Measurements from ENCODE around the gene LIG3. TPM values are rescaled to one million over a fixed set of nuclear protein-coding genes. Genes with fewer than 3 reads are reported as not detected.

Gene LIG3
- total and polyA plus RNA-seq, 2 of the 4 experiments (the other 2 are of a cell fraction), result 36.4 to 41.9 TPM

DNA sequence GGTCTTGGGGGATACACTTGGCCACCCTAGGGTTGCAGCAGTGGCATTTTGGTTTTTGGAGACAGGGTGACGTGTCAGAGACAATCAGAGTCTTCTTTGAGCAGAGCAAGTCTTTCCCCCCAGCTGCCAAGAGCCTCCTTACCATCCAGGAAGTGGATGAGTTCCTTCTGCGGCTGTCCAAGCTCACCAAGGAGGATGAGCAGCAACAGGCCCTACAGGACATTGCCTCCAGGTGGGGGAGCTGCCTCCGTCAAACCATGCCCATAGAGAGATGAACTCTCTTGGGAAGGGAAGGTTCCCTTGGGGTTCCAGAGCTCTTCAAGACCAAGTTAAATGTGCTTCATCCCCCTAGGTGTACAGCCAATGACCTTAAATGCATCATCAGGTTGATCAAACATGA, 11.3 kb downstream of the LIG3 start:
- Histone ChIP-seq H3K9ac (ENCODE audit: low read depth, low read length) (no peak overlapping the region), H3K27ac (ENCODE audit: insufficient read depth, low read length) (no peak overlapping the region), H4K5ac (ENCODE audit: low read depth, low read length) (no peak overlapping the region), H3K14ac (replicated peaks; ENCODE audit: low read depth, low read length) (no peak overlapping the region), H3K23ac (ENCODE audit: low read depth, low read length) (no peak overlapping the region), H4K91ac (ENCODE audit: insufficient read depth, low read depth, low read length) (no peak overlapping the region), H2AK9ac (replicated peaks; ENCODE audit: low read depth, low read length, poor library complexity) (no peak overlapping the region), H2BK5ac (ENCODE audit: low read depth, low read length, poor library complexity, severe bottlenecking) (no peak overlapping the region), H3K27me3 (ENCODE audit: control insufficient read depth, insufficient read depth, low read length) (no peaks in the 10 kb centered on the region), H3K4me1 (ENCODE audit: control insufficient read depth, insufficient read depth, low read length) (0 out of 2 replicates have a peak, but pooled peaks cover 1% of the 10 kb centered on the region), H2BK20ac (ENCODE audit: low read depth, low read length) (no peak overlapping the region), H3K4me3 (ENCODE audit: insufficient read depth, low read depth, low read length) (no peak overlapping the region), H4K20me1 (ENCODE audit: insufficient read depth, low read length) (no peaks in the 10 kb centered on the region), H2BK15ac (ENCODE audit: low read depth, low read length) (no peak overlapping the region), H4K8ac (ENCODE audit: low read depth in 2 of 2, low read length in 2 of 2) (no peak overlapping the region), H3K9me1 (ENCODE audit: insufficient read depth, low read length) (peaks cover 10% of the 10 kb centered on the region), H3K9me3 (ENCODE audit: control insufficient read depth, insufficient read depth, low read length) (no peaks in the 10 kb centered on the region), H3K79me1 (ENCODE audit: low read depth in 1 of 2, low read length in 2 of 2) (peaks cover 7 to 13% of the 10 kb centered on the region in 2 experiments; a peak in 3 of 4 replicates), H2AFZ (replicated peaks; ENCODE audit: low read length, poor library complexity) (no peak overlapping the region), H3K18ac (ENCODE audit: low read depth, low read length) (no peak overlapping the region), H3K4me2 (ENCODE audit: low read depth, low read length) (no peak overlapping the region), H2AK5ac (ENCODE audit: low read depth, low read length) (no peak overlapping the region), H3K4ac (ENCODE audit: low read depth, low read length) (no peak overlapping the region), H2BK120ac (ENCODE audit: low read depth, low read length) (no peak overlapping the region), H3K36me3 (ENCODE audit: control insufficient read depth, insufficient read depth, low read length) (peaks cover 46% of the 10 kb centered on the region), H3K56ac (ENCODE audit: extremely low read depth, insufficient read depth, low read length) (no peak overlapping the region)
- no TSS peak for BruUV-seq (replicated peaks)
- in situ Hi-C loops (cut with MboI; ENCODE audit: low sequenced_read_pairs) (loop anchor here (25.0 kb wide), 1 partner anchor 596 kb away; the partner anchor contains the start of genes AP2B1 and PEX12), intact Hi-C loops (cut with micrococcal nuclease) (loop anchor here (10.0 kb wide), 1 partner anchor 553 kb away; no protein-coding TSS in a partner anchor), dilution Hi-C loops (cut with HindIII; ENCODE audit: low sequenced_read_pairs, unreplicated experiment) (no loop called here)
- ATAC-seq (ENCODE audit: low read depth) (no peak), DNase-seq (no peak)
- WGBS, 2 experiments (ENCODE audit: extremely low coverage in 2 of 2, insufficient read length in 1 of 2), result no CpG with 5 or more reads among the region's 3 CpGs
- ChIA-PET CTCF (interaction anchor here (0.6 to 1.6 kb wide), 2 partner anchors 10 to 98 kb away, joined by 3 to 4 read pairs; no protein-coding TSS in a partner anchor), POLR2A (ENCODE audit: unreplicated experiment) (no interaction called here)
- no peak for TF ChIP-seq RAD21 (IDR thresholded peaks at IDR 0.05; ENCODE audit: low read length)
- no peak for TF ChIP-seq POLR2A (IDR thresholded peaks at IDR 0.05; ENCODE audit: low read depth, low read length)
- no peak for TF ChIP-seq SMC3 (IDR thresholded peaks at IDR 0.05; ENCODE audit: low read depth, low read length)
- no peak for TF ChIP-seq MAFK (IDR thresholded peaks at IDR 0.05; ENCODE audit: low read depth, low read length)
- TF ChIP-seq, protein P1, sequence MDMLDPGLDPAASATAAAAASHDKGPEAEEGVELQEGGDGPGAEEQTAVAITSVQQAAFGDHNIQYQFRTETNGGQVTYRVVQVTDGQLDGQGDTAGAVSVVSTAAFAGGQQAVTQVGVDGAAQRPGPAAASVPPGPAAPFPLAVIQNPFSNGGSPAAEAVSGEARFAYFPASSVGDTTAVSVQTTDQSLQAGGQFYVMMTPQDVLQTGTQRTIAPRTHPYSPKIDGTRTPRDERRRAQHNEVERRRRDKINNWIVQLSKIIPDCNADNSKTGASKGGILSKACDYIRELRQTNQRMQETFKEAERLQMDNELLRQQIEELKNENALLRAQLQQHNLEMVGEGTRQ (IDR thresholded peaks at IDR 0.05; ENCODE audit: low read depth, low read length), result no peak
- TF ChIP-seq FOS (IDR thresholded peaks at IDR 0.05; ENCODE audit: low read depth, low read length), result no peak
- TF ChIP-seq MXI1 (IDR thresholded peaks at IDR 0.05; ENCODE audit: borderline replicate concordance, low read depth, low read length), result no peak
- TF ChIP-seq, protein P2, sequence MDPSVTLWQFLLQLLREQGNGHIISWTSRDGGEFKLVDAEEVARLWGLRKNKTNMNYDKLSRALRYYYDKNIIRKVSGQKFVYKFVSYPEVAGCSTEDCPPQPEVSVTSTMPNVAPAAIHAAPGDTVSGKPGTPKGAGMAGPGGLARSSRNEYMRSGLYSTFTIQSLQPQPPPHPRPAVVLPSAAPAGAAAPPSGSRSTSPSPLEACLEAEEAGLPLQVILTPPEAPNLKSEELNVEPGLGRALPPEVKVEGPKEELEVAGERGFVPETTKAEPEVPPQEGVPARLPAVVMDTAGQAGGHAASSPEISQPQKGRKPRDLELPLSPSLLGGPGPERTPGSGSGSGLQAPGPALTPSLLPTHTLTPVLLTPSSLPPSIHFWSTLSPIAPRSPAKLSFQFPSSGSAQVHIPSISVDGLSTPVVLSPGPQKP (IDR thresholded peaks at IDR 0.05; ENCODE audit: borderline replicate concordance, low read depth, low read length), result no peak
- no peak for TF ChIP-seq CHD1 (IDR thresholded peaks at IDR 0.05; ENCODE audit: low read depth, low read length)
- TF ChIP-seq MAZ (IDR thresholded peaks at IDR 0.05; ENCODE audit: borderline replicate concordance, low read depth, low read length), result no peak
- TF ChIP-seq RCOR1 (IDR thresholded peaks at IDR 0.05; ENCODE audit: insufficient replicate concordance, low read length), result no peak
- TF ChIP-seq CTCF (conservative IDR thresholded peaks at IDR 0.05; ENCODE audit: low read depth, low read length), result no peak
- TF ChIP-seq BHLHE40 (IDR thresholded peaks at IDR 0.05; ENCODE audit: low read depth, low read length), result no peak
- no peak for TF ChIP-seq NFE2L2 (IDR thresholded peaks at IDR 0.05; ENCODE audit: low read depth, low read length)
- TF ChIP-seq RFX5 (IDR thresholded peaks at IDR 0.05; ENCODE audit: low read depth, low read length), result no peak
- no peak for TF ChIP-seq CEBPB (IDR thresholded peaks at IDR 0.05; ENCODE audit: low read depth, low read length)
